H1 (cell line): ENCODE measurements around the gene GABARAPL1. TPM values are rescaled to one million over a fixed set of nuclear protein-coding genes. Genes with fewer than 3 reads are reported as not detected.
A peak's percentile ranks its signal among the peaks of the same experiment; 100 is the strongest.

Source experiments
- CTCF ChIA-PET: fragments of 300-600 bp; sonication (Branson Sonifier 250); formaldehyde crosslinking; loops from one replicate; lab custom pipeline; 2021; ENCODE audit not compliant: partially characterized antibody; lab: Charles Lee
- POLR2A ChIA-PET: fragments of 300-600 bp; sonication (Branson Sonifier 250); formaldehyde crosslinking; loops from one replicate; lab custom pipeline; 2021; ENCODE audit warnings: inconsistent platforms; ENCODE audit not compliant: partially characterized antibody; lab: Charles Lee
- DNase-seq, 2 experiments: peaks; one replicate each; pipeline versions ENCODE4 v3.0.0 to v3.0.0-alpha.2; 2010 to 2022; ENCODE audit warnings: low spot score in 2 of 2, low read depth in 1 of 2, mixed read lengths in 1 of 2
- FAIRE-seq: peaks from 2 replicates; lab custom pipeline; 2011; peaks lifted over from hg19 to GRCh38; lab: Jason Lieb, UNC
- H2AFZ ChIP-seq: 2 replicates; pipeline ENCODE4 v1.8.1; 2012; ENCODE audit warnings: low read length, inconsistent platforms
- H2AK5ac ChIP-seq: 2 replicates; pipeline ENCODE4 v1.6.1; 2013; ENCODE audit warnings: low read depth, low read length
- H2BK120ac ChIP-seq: replicated peaks from 2 replicates; pipeline ENCODE3; 2013; ENCODE audit warnings: low read depth, low read length, inconsistent platforms
- H2BK12ac ChIP-seq: 2 replicates; pipeline ENCODE4 v1.6.1; 2013; ENCODE audit warnings: low read depth, low read length
- H2BK15ac ChIP-seq: 2 replicates; pipeline ENCODE4 v1.6.1; 2013; ENCODE audit warnings: low read length
- H2BK20ac ChIP-seq: 2 replicates; pipeline ENCODE4 v1.6.1; 2013; ENCODE audit warnings: low read length
- H2BK5ac ChIP-seq: 2 replicates; pipeline ENCODE4 v1.6.1; 2013; ENCODE audit warnings: low read depth, low read length
- H3K14ac ChIP-seq: 2 replicates; pipeline ENCODE4 v1.6.1; 2013; ENCODE audit warnings: inconsistent platforms; ENCODE audit not compliant: insufficient read length
- H3K18ac ChIP-seq: 2 replicates; pipeline ENCODE4 v1.6.1; 2013; ENCODE audit warnings: low read length; ENCODE audit errors: extremely low read depth
- H3K23ac ChIP-seq: 2 replicates; pipeline ENCODE4 v1.6.1; 2013; ENCODE audit warnings: inconsistent platforms; ENCODE audit not compliant: insufficient read length
- H3K23me2 ChIP-seq: 2 replicates; pipeline ENCODE4 v1.6.1; 2013; ENCODE audit warnings: low read depth, low read length
- H3K27ac ChIP-seq: 2 replicates; pipeline ENCODE4 v1.6.1; 2011; ENCODE audit warnings: low read depth, low read length, inconsistent platforms
- H3K27me3 ChIP-seq, 4 experiments: replicated peaks in 1 of 4; 1 replicate in 1 of 4; 2 replicates in 3 of 4; pipeline versions ENCODE4 v1.6.1 to v1.8.1; 2011 to 2013; ENCODE audit warnings: low read length in 3 of 4, mild to moderate bottlenecking in 3 of 4, inconsistent platforms in 2 of 4, mixed read lengths in 2 of 4, moderate library complexity in 1 of 4; ENCODE audit not compliant: control insufficient read depth in 3 of 4, insufficient read depth in 3 of 4; ENCODE audit errors: extremely low read depth in 1 of 4
- H3K36me3 ChIP-seq, 4 experiments: 2 replicates each; pipeline versions ENCODE4 v1.6.1 to v1.8.1; 2011 to 2013; ENCODE audit warnings: mild to moderate bottlenecking in 4 of 4, low read length in 3 of 4, moderate library complexity in 2 of 4, control low read depth in 1 of 4, inconsistent platforms in 1 of 4; ENCODE audit not compliant: insufficient read depth in 4 of 4, control insufficient read depth in 2 of 4
- H3K4ac ChIP-seq: replicated peaks from 2 replicates; pipeline ENCODE3; 2013; ENCODE audit warnings: low read length, low read depth, mixed read lengths, inconsistent platforms; ENCODE audit not compliant: insufficient read length
- H3K4me1 ChIP-seq, 4 experiments: replicated peaks in 1 of 4; 1 replicate in 1 of 4; 2 replicates in 3 of 4; pipeline versions ENCODE4 v1.6.1 to v1.8.1; 2011 to 2013; ENCODE audit warnings: low read length in 3 of 4, inconsistent platforms in 2 of 4, mixed read lengths in 1 of 4; ENCODE audit not compliant: insufficient read depth in 4 of 4, control insufficient read depth in 3 of 4
- H3K4me2 ChIP-seq, 2 experiments: 2 replicates each; pipeline versions ENCODE4 v1.6.1 to v1.8.1; 2011 to 2013; ENCODE audit warnings: low read depth in 2 of 2, low read length in 2 of 2, control low read depth in 1 of 2, inconsistent platforms in 1 of 2, mild to moderate bottlenecking in 1 of 2; ENCODE audit not compliant: insufficient read depth in 1 of 2
- H3K4me3 ChIP-seq, 4 experiments: fragments of 200-600, 300-600 bp in 1 of 4; sonication (generic), shearing (Covaris generic), sonication (Bioruptor Twin) in 1 of 4; 2 replicates each; pipeline versions ENCODE4 v1.5.1 to v1.8.1; 2011 to 2016; ENCODE audit warnings: low read length in 4 of 4, low read depth in 3 of 4, control low read depth in 2 of 4, inconsistent platforms in 2 of 4, mild to moderate bottlenecking in 2 of 4, mixed read lengths in 1 of 4, moderate library complexity in 1 of 4; ENCODE audit not compliant: insufficient read depth in 2 of 4; ENCODE audit errors: extremely low read depth in 1 of 4
- H3K56ac ChIP-seq: replicated peaks from 2 replicates; pipeline ENCODE3; 2013; ENCODE audit warnings: low read depth, mild to moderate bottlenecking, mixed read lengths, low read length, inconsistent platforms; ENCODE audit not compliant: insufficient read length
- H3K79me1 ChIP-seq: 2 replicates; pipeline ENCODE4 v1.6.1; 2013; ENCODE audit warnings: low read depth, low read length, control low read depth
- H3K79me2 ChIP-seq, 2 experiments: 2 replicates each; pipeline versions ENCODE4 v1.6.1 to v1.8.1; 2012 to 2013; ENCODE audit warnings: low read length in 2 of 2, mild to moderate bottlenecking in 2 of 2, inconsistent platforms in 1 of 2; ENCODE audit not compliant: insufficient read depth in 2 of 2, control insufficient read depth in 1 of 2
- H3K9ac ChIP-seq, 4 experiments: replicated peaks in 1 of 4; 1 replicate in 1 of 4; 2 replicates in 3 of 4; pipeline versions ENCODE4 v1.6.1 to v1.8.1; 2011 to 2013; ENCODE audit warnings: low read depth in 3 of 4, low read length in 3 of 4, control low read depth in 2 of 4, mild to moderate bottlenecking in 2 of 4, moderate library complexity in 2 of 4, inconsistent platforms in 1 of 4; ENCODE audit errors: extremely low read depth in 1 of 4
- H3K9me3 ChIP-seq, 2 experiments: 2 replicates each; pipeline versions ENCODE4 v1.6.1 to v1.8.1; 2012 to 2013; ENCODE audit warnings: mild to moderate bottlenecking in 2 of 2, moderate library complexity in 2 of 2, control low read depth in 1 of 2, inconsistent platforms in 1 of 2, low read depth in 1 of 2, low read length in 1 of 2, mixed read lengths in 1 of 2; ENCODE audit not compliant: insufficient read depth in 2 of 2
- H4K20me1 ChIP-seq, 2 experiments: replicated peaks in 1 of 2; 2 replicates each; pipeline versions ENCODE3 to v1.8.1; 2011 to 2013; ENCODE audit warnings: inconsistent platforms in 2 of 2, low read length in 2 of 2, mild to moderate bottlenecking in 1 of 2; ENCODE audit not compliant: insufficient read depth in 2 of 2, control insufficient read depth in 1 of 2
- H4K5ac ChIP-seq: 2 replicates; pipeline ENCODE4 v1.6.1; 2013; ENCODE audit warnings: low read length, low read depth, mixed read lengths, inconsistent platforms; ENCODE audit not compliant: insufficient read length
- H4K8ac ChIP-seq: 2 replicates; pipeline ENCODE4 v1.8.0; 2013; ENCODE audit warnings: mild to moderate bottlenecking, moderate library complexity, low read length, inconsistent platforms; ENCODE audit not compliant: insufficient read depth; ENCODE audit errors: extremely low read depth
- H4K91ac ChIP-seq: replicated peaks from 2 replicates; pipeline ENCODE3; 2013; ENCODE audit warnings: low read length, mixed read lengths, inconsistent platforms; ENCODE audit not compliant: insufficient read length
- ATF3 ChIP-seq: IDR thresholded peaks from 2 replicates; pipeline ENCODE4 v1.6.1; 2011; ENCODE audit warnings: low read depth, mild to moderate bottlenecking, low read length; ENCODE audit not compliant: insufficient read depth
- BACH1 ChIP-seq: IDR thresholded peaks from 2 replicates; pipeline ENCODE4 v1.6.1; 2012; ENCODE audit warnings: low read length, improper control_type of control experiment
- CEBPB ChIP-seq: IDR thresholded peaks from 2 replicates; pipeline ENCODE4 v1.6.1; 2012; ENCODE audit warnings: low read depth, low read length
- CTBP2 ChIP-seq: IDR thresholded peaks from 2 replicates; pipeline ENCODE4 v1.7.0; 2011; ENCODE audit warnings: borderline replicate concordance, mild to moderate bottlenecking, moderate library complexity, mixed read lengths, low read length; ENCODE audit not compliant: insufficient read depth, insufficient read length
- EGR1 ChIP-seq: IDR thresholded peaks from 2 replicates; pipeline ENCODE4 v1.6.1; 2011; ENCODE audit warnings: low read depth, low read length, borderline replicate concordance
- KDM4A ChIP-seq: IDR thresholded peaks from one replicate; pipeline ENCODE4 v1.7.1; 2012; ENCODE audit warnings: low read depth, mild to moderate bottlenecking, moderate library complexity, low read length, inconsistent platforms; ENCODE audit not compliant: severe bottlenecking
- KDM5A ChIP-seq: fragments of 200-600 bp; IDR thresholded peaks from 2 replicates; pipeline ENCODE4 v1.7.1; 2012; ENCODE audit warnings: mild to moderate bottlenecking, low read length, inconsistent platforms, mixed read lengths
- MAFK ChIP-seq: IDR thresholded peaks from 2 replicates; pipeline ENCODE4 v1.6.1; 2012; ENCODE audit warnings: low read depth, mild to moderate bottlenecking, improper control_type of control experiment, low read length
- MAX ChIP-seq: IDR thresholded peaks from 2 replicates; pipeline ENCODE4 v1.6.1; 2012; ENCODE audit warnings: inconsistent platforms
- POLR2AphosphoS5 ChIP-seq: IDR thresholded peaks from 2 replicates; pipeline ENCODE4 v1.6.1; 2011; ENCODE audit warnings: low read depth, low read length
- RNF2 ChIP-seq: fragments of 200-900, 300-1000 bp; sonication (generic); IDR thresholded peaks from 2 replicates; pipeline ENCODE4 v1.7.1; 2016; ENCODE audit warnings: borderline replicate concordance, low read depth, mild to moderate bottlenecking, antibody characterized with exemption, low read length; ENCODE audit not compliant: poor library complexity, severe bottlenecking; ENCODE audit errors: missing control alignments
- SP1 ChIP-seq: IDR thresholded peaks from 2 replicates; pipeline ENCODE4 v1.6.1; 2011; ENCODE audit warnings: low read depth, low read length
- TCF12 ChIP-seq: IDR thresholded peaks from 2 replicates; pipeline ENCODE4 v1.6.1; 2011; ENCODE audit warnings: low read depth, mild to moderate bottlenecking, low read length
- WGBS, 2 experiments: shearing (Covaris generic) in 1 of 2; methylation state at CpG; one replicate each; pipeline versions ENCODE4 v1.1.6 to v1.1.7; 2013 to 2015; ENCODE audit warnings: low lambda C conversion rate in 2 of 2, mixed read lengths in 2 of 2, inconsistent platforms in 1 of 2, low coverage in 1 of 2, missing lambda C conversion rate in 1 of 2; ENCODE audit not compliant: insufficient replicate concordance in 2 of 2, insufficient coverage in 1 of 2, insufficient read length in 1 of 2; ENCODE audit errors: extremely low coverage in 1 of 2, missing lambda C conversion rate in 1 of 2; 5-methylcytosine and 5-hydroxymethylcytosine counted together
- polyA plus RNA-seq, 7 experiments: library from polyadenylated mRNA; depleted of rRNA in 3 of 7; stranded (reverse) in 5 of 7; unstranded in 2 of 7; fragments of >200 nt in 5 of 7; fragments of 200-250 nt in 2 of 7; gene quantifications; 1 replicate in 5 of 7; 2 replicates in 1 of 7; 4 replicates in 1 of 7; pipeline versions ENCODE4 v1.2.1 to v1.2.3, GENCODE V29; 2011 to 2013; ENCODE audit warnings: missing spikeins in 2 of 7, mixed read lengths in 2 of 7
- total RNA-seq: library from RNA; stranded (reverse); fragmentation: NEBNext Ultra II Directional; extraction: Animal tissue kit (Norgen Biotek cat#: 25700); gene quantifications from 2 replicates; pipeline ENCODE4 v1.2.1, GENCODE V29; 2021

The GABARAPL1 gene
- total and polyA plus RNA-seq, 2 of the 8 experiments (the other 6 are each of a cell fraction or from before 2014, with no cell fraction given), result 56.1 to 87.9 TPM

GRCh38 chr12:10223208-10223607 lies 10.5 kb downstream of the GABARAPL1 start:
- peaks cover 0 to 2% of the 10 kb centered on the region in 2 experiments for H4K20me1 ChIP-seq
- POLR2A ChIA-PET, result interaction anchor here (1.2 to 2.4 kb wide), 2 partner anchors 9 to 341 kb away, joined by 3 to 13 read pairs; no protein-coding TSS in a partner anchor
- no peak overlapping the region for H3K4me2 ChIP-seq
- no peak overlapping the region for H3K23ac ChIP-seq
- H3K9me3 ChIP-seq, result no peaks in the 10 kb centered on the region
- H2BK5ac ChIP-seq, result no peak overlapping the region
- no peak overlapping the region for H2BK12ac ChIP-seq
- no peak overlapping the region for H3K14ac ChIP-seq
- H2BK120ac ChIP-seq, result no peak overlapping the region
- DNase-seq (peak in 1 of 2 experiments; percentile 1), FAIRE-seq (no peak)
- H2AFZ ChIP-seq, result no peak overlapping the region
- no peaks in the 10 kb centered on the region for H3K4me1 ChIP-seq
- WGBS, 2 experiments, result 90% methylated on average over 5 of the region's 5 CpGs; no CpG with 5 or more reads in 1 of the 2 experiments
- H3K23me2 ChIP-seq, result no peaks in the 10 kb centered on the region
- no peak overlapping the region for H3K27ac ChIP-seq
- H4K5ac ChIP-seq, result no peak overlapping the region
- H3K36me3 ChIP-seq, result peaks cover 13 to 49% (median 44%) of the 10 kb centered on the region in 4 experiments
- H3K9ac ChIP-seq, result no peak overlapping the region
- no peak overlapping the region for H2BK20ac ChIP-seq
- no peak overlapping the region for H4K91ac ChIP-seq
- H3K79me2 ChIP-seq, result no peaks in the 10 kb centered on the region
- H3K27me3 ChIP-seq, result no peaks in the 10 kb centered on the region
- H3K56ac ChIP-seq, result no peak overlapping the region
- H3K79me1 ChIP-seq, result no peaks in the 10 kb centered on the region
- H3K18ac ChIP-seq, result no peak overlapping the region
- no peak overlapping the region for H2BK15ac ChIP-seq
- no peak overlapping the region for H3K4ac ChIP-seq
- no peak overlapping the region for H2AK5ac ChIP-seq
- CTCF ChIA-PET, result interaction anchor here (0.8 to 5.0 kb wide), 4 partner anchors 13 to 527 kb away, joined by 3 to 30 read pairs (median 4); no protein-coding TSS in a partner anchor
- H4K8ac ChIP-seq, result no peak overlapping the region
- no peak overlapping the region for H3K4me3 ChIP-seq
- TF ChIP-seq BACH1, result no peak
- no peak for TF ChIP-seq ATF3
- TF ChIP-seq KDM5A, result no peak
- TF ChIP-seq RNF2, result no peak
- no peak for TF ChIP-seq KDM4A
- TF ChIP-seq MAFK, result no peak
- no peak for TF ChIP-seq POLR2AphosphoS5
- TF ChIP-seq MAX, result no peak
- TF ChIP-seq CTBP2, result no peak
- no peak for TF ChIP-seq CEBPB
- no peak for TF ChIP-seq SP1
- no peak for TF ChIP-seq EGR1
- TF ChIP-seq TCF12, result no peak
